Activated CD4-positive, CD25-positive, alpha-beta regulatory T cell (primary cell): Measurements from ENCODE around the gene TCP10L.
"Not testable (repeated sequence)": the region's sequence is repeated elsewhere in the genome, so short reads cannot be mapped to it uniquely, and the experiment has no call there.

Experiments used
- DNase-seq, 4 experiments: peaks; one replicate each; lab custom pipeline; 2025; lab: John Stamatoyannopoulos, UW

Gene TCP10L

GRCh38 chr21:32587120-32587519, 1.8 kb upstream of the TCP10L start:
- no peak for DNase-seq

- no peak for DNase-seq
Observed at GRCh38 chr21:32585970-32586369, 647 bp upstream of the TCP10L start.

- DNase-seq, result no peak
Observed at GRCh38 chr21:32584472-32584871, 851 bp downstream of the TCP10L start.

GRCh38 chr21:32581732-32582131, 3.6 kb downstream of the TCP10L start:
- no peak for DNase-seq

- DNase-seq, result no peak
Observed at GRCh38 chr21:32580949-32581348, 4.4 kb downstream of the TCP10L start.

GRCh38 chr21:32578107-32578691, 7.1 kb downstream of the TCP10L start:
- no peak for DNase-seq

- no peak for DNase-seq
Observed at GRCh38 chr21:32576011-32576410, 9.3 kb downstream of the TCP10L start.

- no peak for DNase-seq
Observed at GRCh38 chr21:32574946-32575925, 10.1 kb downstream of the TCP10L start.

GRCh38 chr21:32572574-32573420, 12.5 kb downstream of the TCP10L start:
- no peak for DNase-seq

GRCh38 chr21:32570456-32570855, 14.9 kb downstream of the TCP10L start:
- DNase-seq, result no peak

GRCh38 chr21:32569261-32570230, 15.8 kb downstream of the TCP10L start:
- DNase-seq, result peak; percentile 29 to 71 (median 54)

- DNase-seq, result no peak
Observed at GRCh38 chr21:32567626-32568025, 17.7 kb downstream of the TCP10L start.

- no peak for DNase-seq
Observed at GRCh38 chr21:32566741-32567389, 18.5 kb downstream of the TCP10L start.

- DNase-seq, result no peak
Observed at GRCh38 chr21:32565856-32566465, 19.4 kb downstream of the TCP10L start.

- DNase-seq, result no peak
Observed at GRCh38 chr21:32562915-32563314, 22.4 kb downstream of the TCP10L start.

GRCh38 chr21:32562426-32562825, 22.9 kb downstream of the TCP10L start:
- DNase-seq, result no peak

GRCh38 chr21:32561476-32561875, 23.8 kb downstream of the TCP10L start:
- not testable (repeated sequence) for DNase-seq

- DNase-seq, result no peak
Observed at GRCh38 chr21:32560896-32561295, 24.4 kb downstream of the TCP10L start.

- DNase-seq, result no peak
Observed at GRCh38 chr21:32559006-32559610, 26.2 kb downstream of the TCP10L start.

- DNase-seq, result no peak
Observed at GRCh38 chr21:32558106-32558505, 27.2 kb downstream of the TCP10L start.
